BE2C (cell line): ENCODE measurements around the gene FAM174C.
"Not testable (repeated sequence)": the region's sequence is repeated elsewhere in the genome, so short reads cannot be mapped to it uniquely, and the experiment has no call there.

Experiments used
- DNase-seq: peaks from one replicate; pipeline ENCODE4 v3.0.0-alpha.2; 2020
- H3K27me3 ChIP-seq: fragments of 250-450 bp; sonication (Bioruptor Pico); 2 replicates; pipeline ENCODE4 v1.5.1; 2020; ENCODE audit warnings: mild to moderate bottlenecking
- H3K36me3 ChIP-seq: fragments of 250-450 bp; sonication (Bioruptor Pico); 2 replicates; pipeline ENCODE4 v1.5.1; 2020; ENCODE audit warnings: mild to moderate bottlenecking
- H3K4me1 ChIP-seq: fragments of 250-450 bp; sonication (Bioruptor Pico); 2 replicates; pipeline ENCODE4 v1.5.1; 2020
- H3K4me3 ChIP-seq: 2 replicates; pipeline ENCODE4 v1.5.1; 2011; ENCODE audit warnings: low read depth, low read length
- H3K9me3 ChIP-seq: fragments of 250-450 bp; sonication (Bioruptor Pico); 2 replicates; pipeline ENCODE4 v1.5.1; 2020
- CTCF ChIP-seq: IDR thresholded peaks from 2 replicates; pipeline ENCODE4 v1.5.1; 2012; ENCODE audit warnings: mild to moderate bottlenecking, low read depth, low read length

Gene FAM174C

GRCh38 chr19:1315470-1316166 lies 40.3 kb downstream of the FAM174C start:
- TF ChIP-seq CTCF: peak; percentile 58
- DNase-seq: peak; percentile 78
- no peaks in the 10 kb centered on the region for H3K27me3 ChIP-seq
- peak overlapping the region; percentile 40 for H3K4me3 ChIP-seq
- peaks cover 6% of the 10 kb centered on the region for H3K4me1 ChIP-seq
- H3K36me3 ChIP-seq: no peaks in the 10 kb centered on the region
- H3K9me3 ChIP-seq: no peaks in the 10 kb centered on the region

- Histone ChIP-seq H3K4me1 (peaks cover 6% of the 10 kb centered on the region), H3K9me3 (no peaks in the 10 kb centered on the region), H3K4me3 (no peak overlapping the region), H3K27me3 (no peaks in the 10 kb centered on the region), H3K36me3 (no peaks in the 10 kb centered on the region)
- TF ChIP-seq CTCF: no peak
- DNase-seq: no peak
Measured at GRCh38 chr19:1316466-1316865, 41.1 kb downstream of the FAM174C start.

GRCh38 chr19:1317274-1318003 lies 42.1 kb downstream of the FAM174C start:
- no peak overlapping the region for H3K4me3 ChIP-seq
- no peak for DNase-seq
- peaks cover 6% of the 10 kb centered on the region for H3K4me1 ChIP-seq
- no peaks in the 10 kb centered on the region for H3K36me3 ChIP-seq
- no peaks in the 10 kb centered on the region for H3K9me3 ChIP-seq
- TF ChIP-seq CTCF: no peak
- no peaks in the 10 kb centered on the region for H3K27me3 ChIP-seq

- DNase-seq: no peak
- no peaks in the 10 kb centered on the region for H3K4me1 ChIP-seq
- no peak overlapping the region for H3K4me3 ChIP-seq
- H3K9me3 ChIP-seq: no peaks in the 10 kb centered on the region
- no peak; the same call in 1 of the 2 replicates for TF ChIP-seq CTCF
- H3K27me3 ChIP-seq: no peaks in the 10 kb centered on the region
- H3K36me3 ChIP-seq: no peaks in the 10 kb centered on the region
Measured at GRCh38 chr19:1318678-1319471, 43.5 kb downstream of the FAM174C start.

GRCh38 chr19:1320282-1320650 lies 44.9 kb downstream of the FAM174C start:
- not testable (repeated sequence) for H3K27me3 ChIP-seq, H3K4me1 ChIP-seq, H3K36me3 ChIP-seq, DNase-seq, H3K9me3 ChIP-seq, H3K4me3 ChIP-seq

- Histone ChIP-seq H3K4me3 (no peak overlapping the region), H3K36me3 (no peaks in the 10 kb centered on the region), H3K9me3 (no peaks in the 10 kb centered on the region), H3K4me1 (no peaks in the 10 kb centered on the region), H3K27me3 (no peaks in the 10 kb centered on the region; the same call in 1 of the 2 replicates)
- TF ChIP-seq CTCF: no peak
- DNase-seq: no peak
Measured at GRCh38 chr19:1321539-1321938, 46.2 kb downstream of the FAM174C start.
